Stimulated activated CD4-positive, alpha-beta T cell treated with anti-CD3 and anti-CD28 coated beads, Interleukin-1b, Interleukin-23, amount 100 ng/mL, for 4 hours (primary cell): ENCODE data around the gene TPD52L1.

Experiments
- DNase-seq, 2 donors: peaks; one replicate each; pipeline ENCODE4 v3.0.0-alpha.2; 2020; ENCODE audit warnings: low read depth in 2 of 2

The TPD52L1 gene

DNA sequence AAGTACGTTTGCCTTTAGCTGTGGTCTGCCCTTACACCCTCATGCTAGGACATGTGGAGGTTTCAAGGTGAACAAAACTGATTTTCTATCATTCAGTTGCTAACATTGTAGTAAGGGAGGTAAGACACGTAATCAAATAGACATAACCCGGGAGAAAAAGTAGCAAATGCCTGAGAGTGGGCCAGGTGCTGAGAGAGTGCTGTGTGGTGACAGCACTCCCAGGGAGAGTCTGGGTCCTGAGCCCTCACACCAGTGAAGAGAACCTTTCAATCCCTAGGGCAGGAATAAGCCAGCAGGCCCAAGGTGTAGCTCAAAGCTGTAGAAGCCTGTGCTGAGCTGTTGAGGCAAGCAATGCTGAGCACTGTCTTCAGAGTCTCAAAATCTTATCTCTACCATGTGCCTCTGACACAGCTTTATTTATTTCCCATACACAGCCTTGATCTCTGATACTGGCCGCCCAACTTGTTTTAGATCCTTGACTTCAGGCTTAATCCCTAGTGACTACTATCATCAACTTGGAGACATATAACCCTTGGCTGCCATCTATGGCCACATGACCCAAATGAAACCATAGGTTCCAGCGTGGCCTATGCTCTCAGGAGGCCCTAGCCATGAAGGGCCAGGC is 55.2 kb downstream of the TPD52L1 start:
- no peak for DNase-seq

DNA sequence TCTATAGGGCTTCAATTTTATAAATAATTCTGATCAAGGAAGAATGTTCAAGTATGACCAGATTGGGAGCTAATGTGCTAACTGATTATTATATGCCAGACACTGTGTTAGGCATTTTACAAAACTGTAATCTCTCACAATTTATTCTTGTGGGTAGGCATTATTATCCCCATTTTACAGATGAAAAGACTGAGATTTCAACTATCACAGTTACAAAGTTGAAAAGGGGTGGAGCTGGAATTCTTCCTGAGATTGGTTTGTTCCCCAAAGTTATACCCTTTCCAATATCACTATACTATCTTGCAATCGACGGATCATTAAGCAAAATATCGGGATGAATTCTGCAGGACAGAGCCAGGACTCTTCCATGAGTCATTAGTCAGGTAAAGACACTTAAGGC is 57.1 kb downstream of the TPD52L1 start:
- DNase-seq: no peak

DNA sequence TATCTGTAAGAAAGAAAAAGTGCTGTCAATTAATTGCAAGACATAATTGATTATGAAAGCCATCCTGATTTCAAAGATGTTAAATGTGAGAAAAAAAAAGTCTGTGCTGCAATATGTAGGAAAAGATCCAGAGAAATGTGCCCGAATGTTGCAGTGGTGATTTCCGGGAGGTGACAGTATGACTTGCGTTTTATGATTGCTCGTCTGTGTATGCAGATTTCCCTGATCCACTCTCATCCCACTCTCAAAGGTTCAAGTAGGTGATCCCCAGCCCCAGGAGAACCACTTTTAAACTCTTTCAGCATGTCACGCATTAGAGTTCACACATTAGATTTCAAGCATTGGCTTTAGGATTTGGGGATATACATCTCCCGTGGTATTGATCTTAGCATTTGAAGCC is 57.8 kb downstream of the TPD52L1 start:
- DNase-seq: no peak

DNA sequence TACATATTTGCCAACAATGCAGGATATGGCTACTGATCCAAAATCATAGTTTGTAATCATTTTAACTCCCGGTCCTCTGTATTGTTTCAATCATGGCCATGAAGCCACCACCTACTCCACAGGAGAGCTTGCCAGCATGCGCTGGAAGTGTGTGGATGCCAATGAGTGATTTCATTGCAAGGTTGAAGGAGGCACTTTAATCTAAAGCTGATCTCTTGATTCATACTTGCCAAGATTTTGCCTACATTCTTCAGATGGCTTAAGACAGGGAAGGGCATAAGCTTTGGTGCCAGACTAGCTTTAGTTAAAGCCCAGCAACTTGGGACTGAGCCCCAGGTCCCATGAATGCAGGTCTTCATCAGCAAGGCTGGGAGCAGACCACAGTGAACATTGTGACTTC is 58.8 kb downstream of the TPD52L1 start:
- no peak for DNase-seq

DNA sequence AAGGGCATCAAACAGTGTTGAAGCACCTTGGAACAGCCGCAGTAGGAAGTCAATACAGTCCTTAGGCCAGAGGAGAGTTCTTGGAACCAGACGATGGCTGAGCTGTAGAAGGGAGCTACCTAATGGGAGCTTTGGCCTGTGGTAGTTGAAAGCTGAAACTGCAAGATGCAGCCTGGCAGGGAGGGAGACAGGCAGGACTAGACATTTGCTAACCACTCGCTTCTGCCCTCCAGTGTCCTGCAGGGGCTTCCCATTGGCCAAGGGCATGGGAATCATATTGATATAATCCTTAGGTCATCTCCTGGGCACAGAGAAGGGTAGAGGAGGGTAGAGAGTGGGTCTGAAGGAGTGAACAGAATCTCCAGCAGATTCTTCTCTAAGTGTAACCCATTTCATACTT is 60.4 kb downstream of the TPD52L1 start:
- DNase-seq: no peak

DNA sequence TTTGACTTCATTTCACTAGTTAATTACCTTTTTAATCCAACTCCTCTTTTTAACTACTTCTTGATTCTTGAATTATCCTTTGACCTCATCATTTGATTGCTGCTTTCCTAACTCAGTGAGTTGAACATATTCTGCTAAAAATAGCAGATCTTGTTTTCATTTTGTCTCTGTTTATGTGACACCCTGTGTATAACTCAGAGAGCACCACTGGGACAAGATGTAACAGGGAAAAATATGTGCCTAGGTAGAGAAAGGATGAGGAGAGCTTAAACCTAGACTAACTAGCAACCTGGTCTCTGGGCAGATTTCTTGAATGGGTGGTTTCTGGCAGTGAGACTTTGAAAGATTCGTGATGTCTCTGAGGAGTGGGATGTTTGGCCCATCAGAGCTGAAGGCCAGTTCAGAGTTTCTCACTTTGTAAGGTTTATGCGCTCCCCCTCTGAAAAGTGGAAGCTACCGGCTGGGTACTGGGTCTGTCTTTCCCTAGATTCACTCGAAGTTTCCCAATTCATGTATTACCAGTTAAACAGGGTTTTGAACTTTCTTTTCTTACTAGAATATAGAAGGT is 61.8 kb downstream of the TPD52L1 start:
- no peak for DNase-seq

DNA sequence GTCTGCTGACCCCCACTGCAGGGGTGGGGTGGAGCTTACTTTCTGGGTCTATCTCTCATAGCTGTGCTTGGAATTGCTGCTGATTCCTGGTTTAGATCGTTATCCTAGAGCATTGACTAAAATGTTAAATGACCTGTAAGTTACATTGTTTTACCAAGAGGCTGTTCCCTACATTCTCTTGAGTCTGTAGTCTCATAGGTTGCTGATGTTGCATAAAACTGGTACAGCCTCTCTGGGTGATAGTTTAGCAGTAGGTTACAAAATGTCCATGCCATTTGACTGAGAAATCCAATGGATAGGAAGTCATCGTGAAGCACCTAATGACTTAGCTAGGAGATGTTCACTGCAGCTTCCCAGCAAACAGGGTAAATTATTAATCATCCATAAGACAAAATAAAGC is 62.4 kb downstream of the TPD52L1 start:
- no peak for DNase-seq

DNA sequence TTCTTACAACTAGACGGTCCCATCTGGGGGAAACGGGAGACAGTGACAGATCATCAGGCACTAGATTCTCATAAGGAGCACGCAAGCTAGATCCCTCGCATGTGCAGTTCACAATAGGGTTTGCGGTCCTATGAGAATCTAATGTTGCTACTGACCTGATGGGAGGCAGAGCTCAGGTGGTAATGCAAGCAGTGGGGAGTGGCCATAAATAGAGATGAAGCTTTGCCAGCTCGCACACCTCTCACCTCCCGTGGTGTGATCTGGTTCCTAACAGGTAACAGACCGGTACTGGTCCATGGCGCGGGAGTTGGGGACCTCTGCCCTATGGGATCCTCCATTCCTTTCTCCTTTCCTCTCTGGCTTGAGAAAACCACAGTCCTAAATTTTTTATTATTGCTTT is 63.8 kb downstream of the TPD52L1 start:
- no peak for DNase-seq

DNA sequence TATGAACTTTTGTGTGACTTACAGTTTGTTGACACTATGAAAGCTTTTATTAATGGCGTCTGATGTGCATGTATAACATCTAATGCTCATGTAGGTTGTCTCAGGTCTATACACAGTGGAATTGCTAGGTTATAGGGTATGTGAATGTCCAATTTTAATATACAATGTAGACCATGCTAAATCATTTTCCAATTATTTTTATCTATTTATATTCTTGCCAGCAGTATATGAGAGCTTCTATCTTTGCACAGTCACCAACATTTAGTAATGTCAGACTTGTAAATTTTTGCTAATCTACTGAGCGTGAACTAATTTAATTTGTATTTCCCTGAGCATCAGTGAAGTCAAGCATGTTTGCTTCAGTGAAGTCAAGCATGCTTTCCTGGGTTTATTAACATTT is 64.4 kb downstream of the TPD52L1 start:
- no peak for DNase-seq

DNA sequence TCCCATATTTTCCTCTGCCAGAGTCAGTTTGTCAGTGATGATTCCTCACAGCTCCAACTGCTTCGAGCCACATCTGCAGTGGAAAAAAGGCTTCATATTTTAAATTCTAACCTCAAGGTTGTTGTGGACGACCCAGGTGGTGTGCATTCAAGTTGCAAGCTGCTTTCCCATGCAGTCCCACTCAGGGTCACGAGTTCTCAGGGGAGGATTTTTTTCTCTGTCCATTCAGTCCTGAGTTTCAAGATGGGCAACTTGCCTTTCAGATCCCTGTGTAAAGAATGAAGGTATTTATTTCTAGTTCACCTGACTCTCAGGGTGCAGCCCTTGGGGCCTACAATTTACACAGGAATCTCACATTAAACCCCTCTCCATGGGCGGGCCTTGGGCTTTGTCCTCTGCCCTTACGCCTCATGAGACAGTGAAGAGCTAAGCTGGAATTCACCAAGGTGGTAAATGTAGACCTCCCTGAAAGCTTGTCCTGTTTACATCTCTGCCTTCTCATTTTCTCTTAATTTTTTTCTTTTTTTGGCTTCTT is 65.9 kb downstream of the TPD52L1 start:
- DNase-seq: no peak

DNA sequence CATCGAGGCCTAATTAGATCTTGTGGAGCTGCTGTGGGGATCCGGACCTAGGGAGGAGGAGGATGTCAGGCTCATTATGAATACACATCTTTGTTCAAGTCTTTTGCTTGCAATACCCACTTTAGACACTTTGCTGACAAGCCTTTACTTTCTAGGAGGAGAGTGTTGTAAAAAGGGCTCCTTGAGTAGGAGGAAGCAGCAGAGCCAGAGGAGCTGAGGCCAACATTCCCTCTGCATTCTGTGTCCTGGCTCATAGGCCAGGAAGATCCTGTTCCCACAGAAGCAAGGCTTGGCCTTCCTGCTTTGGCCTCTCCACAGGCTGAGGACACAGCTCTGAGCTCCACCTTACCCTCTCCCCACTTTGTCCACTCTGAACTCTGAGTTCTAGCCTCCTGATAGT is 67.1 kb downstream of the TPD52L1 start:
- no peak for DNase-seq

DNA sequence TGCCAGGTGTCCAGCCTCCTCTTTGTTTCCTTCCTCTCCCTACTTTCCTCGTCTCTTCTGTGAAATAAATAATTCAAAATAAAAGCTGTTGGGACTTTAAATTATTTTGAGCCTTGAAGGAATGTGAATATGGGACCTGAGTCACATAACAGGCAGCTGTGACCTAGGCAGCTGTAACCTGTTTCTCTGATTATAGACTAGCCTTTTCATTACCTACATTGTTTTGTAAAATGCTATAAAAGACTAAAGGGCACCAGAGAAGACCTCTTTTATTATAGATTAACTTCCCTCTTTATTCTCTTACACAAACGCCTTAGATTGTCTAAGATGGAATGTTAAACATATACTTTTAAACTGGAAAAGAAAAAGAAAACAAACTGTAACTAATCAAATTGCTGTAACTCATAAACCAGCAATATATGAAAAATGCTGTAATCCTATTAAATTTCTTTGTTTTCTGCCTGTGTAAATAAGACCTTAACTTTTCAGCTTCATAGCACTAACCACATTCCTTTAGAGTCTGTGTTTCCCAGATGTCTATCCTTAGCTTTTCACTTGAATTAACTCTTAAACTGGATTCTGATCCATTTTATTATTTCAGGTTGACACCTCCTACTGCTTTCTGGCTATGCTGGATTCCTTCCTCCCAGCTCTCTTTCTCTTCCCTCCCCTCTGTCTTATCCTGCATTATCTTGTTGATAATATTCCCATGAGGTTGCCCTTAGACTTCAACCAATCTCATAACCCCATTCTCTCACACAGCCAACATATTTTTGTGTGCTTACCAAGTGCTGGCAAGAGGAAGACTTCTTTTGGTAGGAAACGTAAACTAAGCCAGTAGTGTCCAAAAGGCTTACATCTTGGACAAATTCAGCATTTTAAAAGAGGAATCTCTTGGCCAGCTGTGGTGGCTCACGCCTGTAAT is 69.2 kb downstream of the TPD52L1 start:
- DNase-seq: no peak

DNA sequence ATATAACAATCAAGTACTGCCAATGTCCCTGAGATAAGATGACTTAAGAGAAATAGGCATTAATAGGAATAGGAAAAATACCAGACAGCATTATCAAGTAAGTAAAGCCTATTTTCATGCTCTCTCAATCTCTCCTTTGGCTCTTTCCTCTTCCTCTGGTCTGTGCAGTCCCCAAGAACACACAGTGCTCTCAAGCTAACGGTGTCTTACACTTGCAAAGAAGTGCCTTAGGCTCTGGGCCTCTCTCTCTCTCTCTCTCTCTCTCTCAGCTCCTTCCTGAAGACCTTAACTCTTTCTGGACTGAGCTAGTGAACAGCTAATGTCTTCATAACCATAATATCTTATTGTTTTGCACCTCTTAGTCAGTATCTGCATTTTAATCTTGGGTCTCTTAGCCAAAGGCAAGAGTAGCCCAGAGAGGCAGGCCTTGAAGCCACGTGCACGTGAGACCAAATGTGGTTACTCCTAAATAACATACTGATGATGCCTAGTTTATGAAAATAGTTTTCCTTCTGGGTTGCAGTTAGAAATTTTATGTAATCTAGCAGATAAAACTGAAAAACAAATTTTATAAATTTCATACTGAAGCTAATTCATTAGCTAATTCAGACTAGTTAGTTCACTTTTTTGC is 70.8 kb downstream of the TPD52L1 start:
- no peak for DNase-seq

DNA sequence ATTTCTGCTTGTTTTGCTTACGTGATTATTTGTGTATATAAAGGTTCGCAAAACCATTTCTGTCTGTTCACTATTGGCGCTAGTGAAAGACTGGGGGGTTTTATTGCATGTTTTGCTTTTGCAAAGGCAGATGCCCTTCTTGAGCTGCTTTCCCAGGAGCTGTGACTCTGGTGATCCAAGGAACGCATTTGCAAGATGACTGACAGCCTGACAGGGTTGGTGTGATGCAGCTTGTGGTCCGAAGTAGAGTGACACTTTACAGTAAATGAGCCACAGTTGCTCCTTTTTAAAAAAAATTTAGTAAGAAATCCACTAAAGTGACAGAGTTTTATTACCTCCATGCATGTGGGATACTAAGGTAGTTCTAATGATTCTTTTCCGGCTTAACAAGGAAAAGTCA is 73.7 kb downstream of the TPD52L1 start:
- no peak for DNase-seq

DNA sequence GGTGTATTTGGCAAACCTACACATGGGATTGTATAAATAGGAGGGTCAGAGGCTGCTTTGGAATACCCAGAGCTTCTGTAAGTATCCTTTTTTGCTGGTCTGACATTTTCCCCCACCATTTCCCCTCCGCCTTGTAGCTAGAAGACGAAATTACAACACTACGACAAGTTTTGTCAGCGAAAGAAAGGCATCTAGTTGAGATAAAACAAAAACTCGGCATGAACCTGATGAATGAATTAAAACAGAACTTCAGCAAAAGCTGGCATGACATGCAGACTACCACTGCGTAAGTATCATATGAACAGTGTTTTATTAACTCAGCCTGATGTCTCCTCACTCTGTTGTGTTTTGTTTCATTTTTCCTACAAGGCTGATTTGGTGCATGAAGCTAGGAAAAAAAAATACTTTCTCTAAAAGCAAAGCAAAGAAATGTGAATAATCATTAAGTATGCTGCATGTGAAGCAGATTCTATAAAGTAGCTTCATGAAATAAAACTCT is 75.5 kb downstream of the TPD52L1 start:
- no peak for DNase-seq

DNA sequence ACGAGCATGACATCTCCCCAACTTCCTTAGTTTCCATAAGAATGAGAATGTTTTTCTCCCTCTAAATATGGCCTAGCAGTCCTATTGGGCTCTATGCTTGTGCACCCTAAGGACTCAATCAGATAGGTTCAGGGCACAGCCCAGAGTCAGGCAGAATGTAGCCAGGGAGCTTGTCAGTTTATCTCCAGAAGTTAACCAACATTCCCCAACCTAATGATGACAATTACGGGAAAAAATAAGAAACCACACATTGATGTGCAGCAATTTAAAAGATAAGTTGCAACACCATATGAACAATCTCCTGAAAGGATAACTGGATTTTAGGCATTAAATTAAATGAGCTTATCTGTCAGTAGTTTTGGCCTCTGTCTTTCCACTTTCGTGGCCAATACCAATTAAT is 77.1 kb downstream of the TPD52L1 start:
- no peak for DNase-seq

DNA sequence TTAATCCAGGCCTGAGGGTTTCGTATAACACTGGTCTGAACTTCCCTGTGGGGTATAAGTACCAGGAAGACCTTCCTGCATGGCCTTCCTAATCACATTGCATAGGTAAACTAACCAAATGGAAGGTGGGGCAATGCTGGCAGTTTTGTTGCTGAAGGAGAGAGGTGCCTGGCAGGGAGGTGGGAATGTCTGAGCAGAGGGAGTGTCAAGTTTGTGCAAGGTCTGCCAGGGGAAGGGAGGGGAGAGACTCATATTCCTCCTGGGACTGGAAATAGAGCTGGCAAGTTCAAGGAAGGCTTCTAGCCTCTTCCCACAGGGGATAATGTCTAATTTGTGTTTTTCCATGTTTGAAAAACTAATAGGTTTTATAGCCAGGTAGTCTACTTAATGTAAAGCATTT is 77.6 kb downstream of the TPD52L1 start:
- no peak for DNase-seq

DNA sequence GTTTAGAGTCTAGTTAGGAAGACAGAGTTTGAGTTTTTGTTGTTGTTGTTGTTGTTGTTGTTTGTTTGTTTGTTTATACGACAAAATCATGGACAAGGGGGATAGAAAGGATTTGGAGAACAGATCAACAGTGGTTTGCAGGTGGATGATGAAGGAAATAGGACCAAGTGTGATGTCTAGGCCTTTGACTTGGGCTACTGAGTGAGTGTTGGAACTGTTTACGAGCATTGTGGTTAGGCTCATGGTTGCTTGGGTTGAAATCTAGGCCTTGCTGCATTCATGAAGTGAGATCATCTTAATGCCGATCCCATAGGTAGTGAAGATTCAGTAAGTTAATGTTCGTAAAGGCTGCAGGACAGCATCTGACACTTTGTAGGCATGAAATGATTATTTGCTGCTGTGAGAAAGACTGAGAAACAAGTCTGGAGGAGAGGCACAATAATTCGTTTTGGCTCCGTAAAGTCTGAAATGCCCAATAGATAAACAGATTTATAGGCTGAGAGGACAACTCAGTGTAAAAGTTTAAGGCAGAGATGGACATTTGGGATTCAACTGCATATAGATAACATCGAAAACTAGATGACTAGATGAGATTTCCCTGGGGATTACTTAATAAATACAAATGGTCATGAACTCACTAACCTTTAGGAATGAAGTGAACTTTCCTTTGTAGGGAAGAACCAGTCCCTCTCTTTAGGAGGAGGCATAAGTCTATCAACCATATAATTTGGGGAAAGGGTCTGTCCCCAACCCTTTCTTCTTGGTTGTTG is 78.2 kb downstream of the TPD52L1 start:
- no peak for DNase-seq

DNA sequence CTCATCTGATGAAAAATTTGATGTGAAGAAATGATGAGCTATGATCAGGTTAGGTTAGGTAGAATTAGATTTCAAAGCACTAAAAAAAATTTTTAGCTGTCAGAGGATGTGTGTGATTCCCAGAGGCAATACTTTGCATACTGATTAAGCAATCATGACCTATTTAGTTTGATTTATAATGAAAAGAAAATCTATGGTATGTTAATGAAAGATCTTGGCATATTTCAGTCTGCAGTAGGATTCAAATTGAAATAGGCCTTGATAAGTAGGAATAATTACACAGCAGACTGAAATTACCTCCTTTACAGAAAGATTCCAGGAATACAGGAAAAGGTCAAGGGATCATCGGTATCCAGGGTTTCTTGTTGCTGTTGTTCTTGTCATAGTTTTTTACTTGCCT is 78.9 kb downstream of the TPD52L1 start:
- no peak for DNase-seq

DNA sequence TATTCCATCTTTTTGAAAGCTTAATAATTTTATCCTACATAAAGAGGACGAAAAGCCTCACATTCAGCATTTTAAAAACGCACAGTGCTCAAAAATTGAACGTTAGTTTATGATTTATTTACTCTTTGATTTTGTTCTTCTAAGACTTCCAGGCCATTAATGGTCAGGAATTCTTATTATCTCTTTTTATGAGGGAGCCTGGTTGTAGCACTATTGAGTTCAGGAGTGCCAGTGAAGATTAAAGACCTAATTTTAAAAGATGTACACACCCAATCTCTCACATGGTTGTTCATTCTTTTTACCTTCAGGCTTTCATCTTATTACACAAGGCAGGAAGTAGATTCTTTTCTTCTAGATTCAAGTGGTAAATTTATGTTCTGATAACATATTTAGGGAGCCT is 79.6 kb downstream of the TPD52L1 start:
- no peak for DNase-seq

DNA sequence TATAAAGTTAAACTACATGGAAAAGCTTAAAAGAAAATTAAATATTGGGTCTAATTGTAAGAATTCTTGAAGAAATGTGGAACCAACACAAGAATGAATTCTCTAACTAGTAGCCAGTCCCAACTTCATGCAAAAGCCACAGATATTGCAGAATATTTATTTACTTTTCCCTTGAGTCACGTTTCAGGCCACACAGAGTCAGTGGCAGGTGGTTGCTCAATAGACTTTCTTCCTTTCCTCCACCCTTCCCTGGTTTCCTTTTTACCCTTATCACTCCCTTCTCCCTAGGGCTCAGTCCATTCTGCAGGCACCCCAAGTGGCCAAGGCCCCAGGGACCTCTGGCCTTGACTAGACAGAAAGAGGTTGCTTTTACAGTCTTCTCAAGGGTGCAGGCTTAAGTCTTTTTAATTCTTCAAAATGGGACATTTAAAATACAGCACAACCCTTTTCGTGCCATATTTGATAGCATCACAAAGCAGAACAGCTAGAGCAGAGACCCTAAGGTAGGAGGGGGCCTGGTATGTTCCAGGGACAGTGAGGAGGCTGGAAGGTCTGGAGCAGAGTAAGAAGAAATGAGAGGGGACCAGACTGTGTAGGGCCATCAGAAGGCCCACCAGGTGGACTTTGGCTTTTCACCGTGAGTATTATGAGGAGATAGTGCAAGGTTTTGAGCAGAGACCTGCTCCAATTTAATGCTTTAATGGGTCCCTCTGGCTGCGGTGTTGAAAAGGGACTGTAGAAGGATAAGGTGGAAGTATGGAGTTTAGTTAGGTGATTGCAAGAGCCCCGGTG is 83.2 kb downstream of the TPD52L1 start:
- DNase-seq: no peak
